PC-3 (cell line): ENCODE data around the gene GDPD3.

ENCODE experiments used
- CTCF ChIP-seq: fragments of 300-600 bp; sonication (generic); conservative IDR thresholded peaks from 2 replicates; pipeline ENCODE4 v1.5.1; 2017; ENCODE audit warnings: antibody characterized with exemption, low read depth, mild to moderate bottlenecking, low read length
- EZH2 ChIP-seq: fragments of 300-600 bp; sonication (generic); IDR thresholded peaks from one replicate; pipeline ENCODE4 v1.6.1; 2017; ENCODE audit warnings: antibody characterized with exemption, mild to moderate bottlenecking, low read length; ENCODE audit not compliant: unreplicated experiment
- EZH2phosphoT487 ChIP-seq: fragments of 300-600 bp; sonication (generic); IDR thresholded peaks from 2 replicates; pipeline ENCODE4 v1.6.1; 2018; ENCODE audit warnings: mild to moderate bottlenecking, antibody characterized with exemption, low read length, borderline replicate concordance

- no peak for TF ChIP-seq CTCF
- no peak for TF ChIP-seq EZH2
- no peak for TF ChIP-seq EZH2phosphoT487
Observed at GRCh38 chr16:30152517-30152916, 39.2 kb upstream of the GDPD3 start.
